ENCODE data around the gene CAPN6. TPM values are rescaled to one million over a fixed set of nuclear protein-coding genes. Genes with fewer than 3 reads are reported as not detected.

Gene CAPN6
- total RNA-seq, 1 experiment from 2014 or later: 0.10 TPM

- Histone ChIP-seq H3K27ac (ENCODE audit: low read depth, low read length) (no peak overlapping the region), H3K9me3 (ENCODE audit: control insufficient read depth in 1 of 2, insufficient read depth in 1 of 2, low read depth in 1 of 2, low read length in 2 of 2) (no peaks in the 10 kb centered on the region), H3K4me2 (ENCODE audit: low read length) (no peak overlapping the region), H4K20me1 (ENCODE audit: insufficient read depth) (no peaks in the 10 kb centered on the region), H3K4me3 (replicated peaks in 1 of 2; ENCODE audit: low read depth in 1 of 2, low read length in 2 of 2) (no peak overlapping the region), H3K79me2 (ENCODE audit: insufficient read depth, low read length) (no peaks in the 10 kb centered on the region), H2AFZ (ENCODE audit: low read depth, low read length, poor library complexity, severe bottlenecking) (no peak overlapping the region), H3K27me3 (ENCODE audit: insufficient read depth, low read length) (0 out of 2 replicates have a peak, but pooled peaks cover 24% of the 10 kb centered on the region), H3K9me2 (ENCODE audit: insufficient read depth) (no peaks in the 10 kb centered on the region), H3K9ac (ENCODE audit: low read length) (no peak overlapping the region), H3K36me3 (ENCODE audit: control insufficient read depth in 1 of 2, insufficient read depth in 2 of 2, low read length in 2 of 2) (no peaks in the 10 kb centered on the region), H3K4me1 (ENCODE audit: control insufficient read depth in 1 of 2, insufficient read depth in 2 of 2, low read length in 2 of 2) (no peaks in the 10 kb centered on the region)
- no peak for ATAC-seq
- no peak for DNase-seq (ENCODE audit: low read depth, low spot score)
- ChIA-PET POLR2A (no interaction called here), CTCF (no interaction called here), RAD21 (ENCODE audit: low non-redundant PET in 1 of 2, low total read pairs in 2 of 2, uncharacterized antibody in 2 of 2, unreplicated experiment in 2 of 2) (no interaction called here)
- no TSS peak for BruUV-seq (replicated peaks)
- intact Hi-C loops (cut with micrococcal nuclease): no loop called here
- TF ChIP-seq RAD21 (IDR thresholded peaks at IDR 0.05; ENCODE audit: low read depth): no peak
These were observed 4.8 kb downstream of the CAPN6 start for GRCh38 chrX:111265486-111265885.

DNA sequence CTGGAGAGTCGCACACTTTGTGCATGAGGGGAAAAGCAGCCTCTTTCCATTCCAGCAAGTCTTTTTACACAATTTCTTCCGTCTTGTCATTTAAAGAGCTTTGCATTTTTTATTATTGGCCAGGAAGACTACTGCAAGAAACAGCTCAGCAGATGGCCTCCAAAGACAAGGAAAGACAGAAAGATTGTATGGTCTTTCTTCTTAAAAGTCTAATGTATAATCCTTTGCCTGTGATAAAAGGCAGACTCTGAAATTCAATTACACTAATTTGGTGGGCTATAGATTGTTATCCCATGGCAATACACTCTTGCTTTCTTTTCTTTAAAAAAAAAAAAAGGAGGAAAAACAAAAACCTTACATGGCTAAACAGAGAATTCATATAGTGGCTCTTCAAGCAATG is 5.9 kb downstream of the CAPN6 start:
- Histone ChIP-seq H3K4me1 (ENCODE audit: control insufficient read depth in 1 of 2, insufficient read depth in 2 of 2, low read length in 2 of 2) (no peaks in the 10 kb centered on the region), H4K20me1 (ENCODE audit: insufficient read depth) (no peaks in the 10 kb centered on the region), H3K9me2 (ENCODE audit: insufficient read depth) (no peaks in the 10 kb centered on the region), H3K79me2 (ENCODE audit: insufficient read depth, low read length) (no peaks in the 10 kb centered on the region), H3K36me3 (ENCODE audit: control insufficient read depth in 1 of 2, insufficient read depth in 2 of 2, low read length in 2 of 2) (no peaks in the 10 kb centered on the region), H2AFZ (ENCODE audit: low read depth, low read length, poor library complexity, severe bottlenecking) (no peak overlapping the region), H3K27ac (ENCODE audit: low read depth, low read length) (no peak overlapping the region), H3K4me3 (replicated peaks in 1 of 2; ENCODE audit: low read depth in 1 of 2, low read length in 2 of 2) (no peak overlapping the region), H3K27me3 (ENCODE audit: insufficient read depth, low read length) (0 out of 2 replicates have a peak, but pooled peaks cover 24% of the 10 kb centered on the region), H3K4me2 (ENCODE audit: low read length) (no peak overlapping the region), H3K9me3 (ENCODE audit: control insufficient read depth in 1 of 2, insufficient read depth in 1 of 2, low read depth in 1 of 2, low read length in 2 of 2) (no peaks in the 10 kb centered on the region), H3K9ac (ENCODE audit: low read length) (no peak overlapping the region)
- BruUV-seq (replicated peaks): no TSS peak
- DNase-seq (ENCODE audit: low read depth, low spot score) (no peak), ATAC-seq (no peak)
- POLR2A ChIA-PET: no interaction called here
- RAD21 ChIA-PET (ENCODE audit: low non-redundant PET in 1 of 2, low total read pairs in 2 of 2, uncharacterized antibody in 2 of 2, unreplicated experiment in 2 of 2): no interaction called here
- intact Hi-C loops (cut with micrococcal nuclease): no loop called here
- CTCF ChIA-PET: no interaction called here
- TF ChIP-seq EGR1 (IDR thresholded peaks at IDR 0.05; ENCODE audit: low read depth): no peak
- no peak for TF ChIP-seq ZNF274 (IDR thresholded peaks at IDR 0.05; ENCODE audit: low read depth, low read length)
- no peak for TF ChIP-seq JUND (IDR thresholded peaks at IDR 0.05)
- TF ChIP-seq ELF1 (IDR thresholded peaks at IDR 0.05; ENCODE audit: borderline replicate concordance, low read depth): no peak
- no peak for TF ChIP-seq SP1 (IDR thresholded peaks at IDR 0.05; ENCODE audit: low read depth)
- no peak for TF ChIP-seq CEBPB (IDR thresholded peaks at IDR 0.05; ENCODE audit: low read depth)
- TF ChIP-seq RAD21 (IDR thresholded peaks at IDR 0.05; ENCODE audit: low read depth): no peak
- no peak for TF ChIP-seq POLR2AphosphoS5 (IDR thresholded peaks at IDR 0.05; ENCODE audit: low read depth, low read length)
- no peak for TF ChIP-seq ZBTB33 (IDR thresholded peaks at IDR 0.05; ENCODE audit: extremely low read depth, insufficient replicate concordance, low read length)
- TF ChIP-seq, protein P1, sequence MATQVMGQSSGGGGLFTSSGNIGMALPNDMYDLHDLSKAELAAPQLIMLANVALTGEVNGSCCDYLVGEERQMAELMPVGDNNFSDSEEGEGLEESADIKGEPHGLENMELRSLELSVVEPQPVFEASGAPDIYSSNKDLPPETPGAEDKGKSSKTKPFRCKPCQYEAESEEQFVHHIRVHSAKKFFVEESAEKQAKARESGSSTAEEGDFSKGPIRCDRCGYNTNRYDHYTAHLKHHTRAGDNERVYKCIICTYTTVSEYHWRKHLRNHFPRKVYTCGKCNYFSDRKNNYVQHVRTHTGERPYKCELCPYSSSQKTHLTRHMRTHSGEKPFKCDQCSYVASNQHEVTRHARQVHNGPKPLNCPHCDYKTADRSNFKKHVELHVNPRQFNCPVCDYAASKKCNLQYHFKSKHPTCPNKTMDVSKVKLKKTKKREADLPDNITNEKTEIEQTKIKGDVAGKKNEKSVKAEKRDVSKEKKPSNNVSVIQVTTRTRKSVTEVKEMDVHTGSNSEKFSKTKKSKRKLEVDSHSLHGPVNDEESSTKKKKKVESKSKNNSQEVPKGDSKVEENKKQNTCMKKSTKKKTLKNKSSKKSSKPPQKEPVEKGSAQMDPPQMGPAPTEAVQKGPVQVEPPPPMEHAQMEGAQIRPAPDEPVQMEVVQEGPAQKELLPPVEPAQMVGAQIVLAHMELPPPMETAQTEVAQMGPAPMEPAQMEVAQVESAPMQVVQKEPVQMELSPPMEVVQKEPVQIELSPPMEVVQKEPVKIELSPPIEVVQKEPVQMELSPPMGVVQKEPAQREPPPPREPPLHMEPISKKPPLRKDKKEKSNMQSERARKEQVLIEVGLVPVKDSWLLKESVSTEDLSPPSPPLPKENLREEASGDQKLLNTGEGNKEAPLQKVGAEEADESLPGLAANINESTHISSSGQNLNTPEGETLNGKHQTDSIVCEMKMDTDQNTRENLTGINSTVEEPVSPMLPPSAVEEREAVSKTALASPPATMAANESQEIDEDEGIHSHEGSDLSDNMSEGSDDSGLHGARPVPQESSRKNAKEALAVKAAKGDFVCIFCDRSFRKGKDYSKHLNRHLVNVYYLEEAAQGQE (IDR thresholded peaks at IDR 0.05; ENCODE audit: low read depth): no peak
- TF ChIP-seq SRF (IDR thresholded peaks at IDR 0.05; ENCODE audit: low read depth): no peak
- no peak for TF ChIP-seq EZH2phosphoT487 (IDR thresholded peaks at IDR 0.05; ENCODE audit: borderline replicate concordance)
- TF ChIP-seq, protein P2, sequence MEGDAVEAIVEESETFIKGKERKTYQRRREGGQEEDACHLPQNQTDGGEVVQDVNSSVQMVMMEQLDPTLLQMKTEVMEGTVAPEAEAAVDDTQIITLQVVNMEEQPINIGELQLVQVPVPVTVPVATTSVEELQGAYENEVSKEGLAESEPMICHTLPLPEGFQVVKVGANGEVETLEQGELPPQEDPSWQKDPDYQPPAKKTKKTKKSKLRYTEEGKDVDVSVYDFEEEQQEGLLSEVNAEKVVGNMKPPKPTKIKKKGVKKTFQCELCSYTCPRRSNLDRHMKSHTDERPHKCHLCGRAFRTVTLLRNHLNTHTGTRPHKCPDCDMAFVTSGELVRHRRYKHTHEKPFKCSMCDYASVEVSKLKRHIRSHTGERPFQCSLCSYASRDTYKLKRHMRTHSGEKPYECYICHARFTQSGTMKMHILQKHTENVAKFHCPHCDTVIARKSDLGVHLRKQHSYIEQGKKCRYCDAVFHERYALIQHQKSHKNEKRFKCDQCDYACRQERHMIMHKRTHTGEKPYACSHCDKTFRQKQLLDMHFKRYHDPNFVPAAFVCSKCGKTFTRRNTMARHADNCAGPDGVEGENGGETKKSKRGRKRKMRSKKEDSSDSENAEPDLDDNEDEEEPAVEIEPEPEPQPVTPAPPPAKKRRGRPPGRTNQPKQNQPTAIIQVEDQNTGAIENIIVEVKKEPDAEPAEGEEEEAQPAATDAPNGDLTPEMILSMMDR (IDR thresholded peaks at IDR 0.05 in 2 of 3, conservative IDR thresholded peaks at IDR 0.05 in 1 of 3; ENCODE audit: borderline replicate concordance in 1 of 3, insufficient read depth in 1 of 3, low read depth in 2 of 3, low read length in 2 of 3): no peak
- no peak for TF ChIP-seq POLR2A (IDR thresholded peaks at IDR 0.05; ENCODE audit: borderline replicate concordance, extremely low read depth, insufficient read depth, insufficient read length)
